OCI-LY1 (cell line): Measurements from ENCODE around the gene C22orf23.

ENCODE experiments used
- EZH2 ChIP-seq: fragments of 200-600 bp; sonication (generic), shearing (Covaris generic); IDR thresholded peaks from 2 replicates; pipeline ENCODE4 v1.8.0; 2017; ENCODE audit warnings: borderline replicate concordance, mixed run types, mild to moderate bottlenecking, antibody characterized with exemption, low read length, moderate library complexity, mixed read lengths
- TF ChIP-seq, protein P1 (sequence below): fragments of 200-600 bp; sonication (generic), shearing (Covaris generic); IDR thresholded peaks from 2 replicates; pipeline ENCODE4 v1.5.1; 2017; ENCODE audit warnings: mild to moderate bottlenecking, antibody characterized with exemption, low read length, moderate library complexity, mixed read lengths

GRCh38 chr22:37994049-37994448, 40.6 kb upstream of the C22orf23 start:
- TF ChIP-seq, protein P1, sequence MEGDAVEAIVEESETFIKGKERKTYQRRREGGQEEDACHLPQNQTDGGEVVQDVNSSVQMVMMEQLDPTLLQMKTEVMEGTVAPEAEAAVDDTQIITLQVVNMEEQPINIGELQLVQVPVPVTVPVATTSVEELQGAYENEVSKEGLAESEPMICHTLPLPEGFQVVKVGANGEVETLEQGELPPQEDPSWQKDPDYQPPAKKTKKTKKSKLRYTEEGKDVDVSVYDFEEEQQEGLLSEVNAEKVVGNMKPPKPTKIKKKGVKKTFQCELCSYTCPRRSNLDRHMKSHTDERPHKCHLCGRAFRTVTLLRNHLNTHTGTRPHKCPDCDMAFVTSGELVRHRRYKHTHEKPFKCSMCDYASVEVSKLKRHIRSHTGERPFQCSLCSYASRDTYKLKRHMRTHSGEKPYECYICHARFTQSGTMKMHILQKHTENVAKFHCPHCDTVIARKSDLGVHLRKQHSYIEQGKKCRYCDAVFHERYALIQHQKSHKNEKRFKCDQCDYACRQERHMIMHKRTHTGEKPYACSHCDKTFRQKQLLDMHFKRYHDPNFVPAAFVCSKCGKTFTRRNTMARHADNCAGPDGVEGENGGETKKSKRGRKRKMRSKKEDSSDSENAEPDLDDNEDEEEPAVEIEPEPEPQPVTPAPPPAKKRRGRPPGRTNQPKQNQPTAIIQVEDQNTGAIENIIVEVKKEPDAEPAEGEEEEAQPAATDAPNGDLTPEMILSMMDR: no peak
- TF ChIP-seq EZH2: no peak
